Activated naive CD8-positive, alpha-beta T cell (primary cell): ENCODE results near the gene LIPC.

Experiments
- H3K27ac Mint-ChIP-seq: one replicate; pipeline ENCODE4 v1.8.0; 2021; ENCODE audit warnings: mixed read lengths
- H3K27me3 Mint-ChIP-seq: one replicate; pipeline ENCODE4 v1.8.0; 2021; ENCODE audit warnings: mixed read lengths
- H3K36me3 Mint-ChIP-seq: one replicate; pipeline ENCODE4 v1.8.0; 2021; ENCODE audit warnings: mixed read lengths
- H3K4me1 Mint-ChIP-seq: one replicate; pipeline ENCODE4 v1.8.0; 2021; ENCODE audit warnings: low read depth, mixed read lengths
- H3K4me3 Mint-ChIP-seq: one replicate; pipeline ENCODE4 v1.8.0; 2021; ENCODE audit warnings: mild to moderate bottlenecking, mixed read lengths
- H3K9me3 Mint-ChIP-seq: one replicate; pipeline ENCODE4 v1.8.0; 2021; ENCODE audit warnings: low read depth, mixed read lengths

Gene LIPC

DNA sequence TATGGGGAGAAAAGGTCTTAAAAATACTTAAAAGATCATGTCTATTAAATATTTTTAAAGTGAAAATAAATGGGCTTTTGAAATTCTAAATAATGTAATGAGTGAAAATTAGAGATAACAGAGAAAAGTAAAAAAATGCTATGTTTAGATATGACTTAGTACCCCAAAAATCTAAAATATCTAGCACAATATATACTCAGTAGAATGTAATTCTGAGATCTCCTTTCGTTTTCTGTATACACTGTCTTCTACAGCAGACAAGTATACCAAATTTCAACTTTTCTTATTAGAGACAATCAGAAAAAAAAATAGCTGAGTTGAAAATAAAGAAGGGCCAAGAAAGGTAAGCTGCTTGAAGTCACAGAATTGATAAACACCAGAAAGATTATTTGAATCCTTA is 176.9 kb downstream of the LIPC start:
- Mint-ChIP-seq H3K9me3 (no peaks in the 10 kb centered on the region), H3K4me3 (no peak overlapping the region), H3K4me1 (peaks cover 10% of the 10 kb centered on the region), H3K27ac (no peak overlapping the region), H3K36me3 (peaks cover 23% of the 10 kb centered on the region), H3K27me3 (no peaks in the 10 kb centered on the region)

GRCh38 chr15:58611731-58612676 is 180.2 kb downstream of the LIPC start:
- peaks cover 39% of the 10 kb centered on the region for H3K36me3 Mint-ChIP-seq
- no peak overlapping the region for H3K4me3 Mint-ChIP-seq
- H3K9me3 Mint-ChIP-seq: no peaks in the 10 kb centered on the region
- H3K27me3 Mint-ChIP-seq: no peaks in the 10 kb centered on the region
- H3K4me1 Mint-ChIP-seq: peaks cover 15% of the 10 kb centered on the region
- H3K27ac Mint-ChIP-seq: no peak overlapping the region

DNA sequence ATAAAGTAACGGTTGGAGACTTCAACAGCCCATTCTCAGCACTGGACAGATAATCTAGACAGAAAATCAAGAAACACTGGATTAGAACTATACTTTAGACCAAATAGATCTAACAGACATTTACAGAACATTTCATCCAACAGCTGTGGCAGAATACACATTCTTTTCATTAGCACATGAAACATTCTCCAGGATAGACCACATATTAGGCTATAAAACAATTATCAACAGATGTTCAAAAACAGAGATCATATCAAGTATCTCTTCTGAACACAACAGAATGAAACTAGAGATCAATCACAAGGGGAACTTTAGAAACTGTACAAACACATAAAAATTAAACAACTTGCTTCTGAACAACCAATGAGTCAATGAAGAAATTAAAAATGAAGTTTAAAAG is 184.4 kb downstream of the LIPC start:
- Mint-ChIP-seq H3K4me3 (no peak overlapping the region), H3K27ac (no peak overlapping the region), H3K9me3 (peaks cover 4% of the 10 kb centered on the region), H3K36me3 (peaks cover 43% of the 10 kb centered on the region), H3K4me1 (peaks cover 13% of the 10 kb centered on the region), H3K27me3 (no peaks in the 10 kb centered on the region)
